Measurements from ENCODE around the gene ELFN2.

- TF ChIP-seq CTCF (IDR thresholded peaks at IDR 0.05; ENCODE audit: extremely low read depth in 1 of 2, insufficient read depth in 1 of 2, low read depth in 1 of 2, low read length in 2 of 2) = no peak
- TF ChIP-seq POLR2AphosphoS5 (IDR thresholded peaks at IDR 0.05; ENCODE audit: insufficient read depth, low read depth, low read length) = no peak
- TF ChIP-seq MAX (IDR thresholded peaks at IDR 0.05; ENCODE audit: insufficient read depth, insufficient read length) = no peak
- TF ChIP-seq FOS (IDR thresholded peaks at IDR 0.05; ENCODE audit: borderline replicate concordance, insufficient read depth, low read length) = no peak
- TF ChIP-seq POLR2A (IDR thresholded peaks at IDR 0.05; ENCODE audit: low read depth, low read length) = no peak
These were observed 33.4 kb upstream of the ELFN2 start for GRCh38 chr22:37460684-37461083.

Data from endothelial cell of umbilical vein (primary cell).